T1000 (cell line): ENCODE measurements around the gene IFTAP.
"Not testable (repeated sequence)": the region's sequence is repeated elsewhere in the genome, so short reads cannot be mapped to it uniquely, and the experiment has no call there.

ENCODE experiments used
- DNase-seq: peaks from one replicate; lab custom pipeline; 2025; ENCODE audit warnings: mixed read lengths; lab: John Stamatoyannopoulos, UW

IFTAP gene

GRCh38 chr11:36638556-36638955 is 44.3 kb downstream of the IFTAP start:
- no peak for DNase-seq

- no peak for DNase-seq
Measured at GRCh38 chr11:36657610-36658267, 63.4 kb downstream of the IFTAP start.

- not testable (repeated sequence) for DNase-seq
Measured at GRCh38 chr11:36661359-36661758, 67.1 kb downstream of the IFTAP start.

GRCh38 chr11:36672815-36673450 is 78.6 kb downstream of the IFTAP start:
- no peak for DNase-seq

GRCh38 chr11:36679547-36679946 is 85.2 kb downstream of the IFTAP start:
- DNase-seq: not testable (repeated sequence)

DNA sequence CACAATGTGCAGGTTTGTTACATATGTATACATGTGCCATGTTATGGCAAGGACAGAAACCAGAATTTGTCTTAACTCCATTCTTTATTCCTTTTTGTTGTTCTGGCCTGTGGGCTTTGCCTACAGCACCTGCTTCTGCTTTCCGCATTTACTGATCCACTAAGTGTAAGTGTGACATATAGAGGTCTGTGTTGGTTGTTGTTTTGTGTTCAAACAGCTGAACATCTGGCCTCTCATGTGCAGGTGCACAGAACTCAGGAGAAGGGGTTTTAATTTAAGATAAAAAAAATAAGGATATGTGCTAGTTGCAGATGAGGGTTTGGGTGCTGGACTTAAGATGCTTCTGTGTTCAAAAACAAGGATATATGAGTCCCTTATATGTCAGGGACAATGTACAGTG is 89.5 kb downstream of the IFTAP start:
- no peak for DNase-seq

- DNase-seq: no peak
Measured at GRCh38 chr11:36684840-36685801, 90.8 kb downstream of the IFTAP start.

GRCh38 chr11:36688132-36688531 is 93.8 kb downstream of the IFTAP start:
- no peak for DNase-seq

DNA sequence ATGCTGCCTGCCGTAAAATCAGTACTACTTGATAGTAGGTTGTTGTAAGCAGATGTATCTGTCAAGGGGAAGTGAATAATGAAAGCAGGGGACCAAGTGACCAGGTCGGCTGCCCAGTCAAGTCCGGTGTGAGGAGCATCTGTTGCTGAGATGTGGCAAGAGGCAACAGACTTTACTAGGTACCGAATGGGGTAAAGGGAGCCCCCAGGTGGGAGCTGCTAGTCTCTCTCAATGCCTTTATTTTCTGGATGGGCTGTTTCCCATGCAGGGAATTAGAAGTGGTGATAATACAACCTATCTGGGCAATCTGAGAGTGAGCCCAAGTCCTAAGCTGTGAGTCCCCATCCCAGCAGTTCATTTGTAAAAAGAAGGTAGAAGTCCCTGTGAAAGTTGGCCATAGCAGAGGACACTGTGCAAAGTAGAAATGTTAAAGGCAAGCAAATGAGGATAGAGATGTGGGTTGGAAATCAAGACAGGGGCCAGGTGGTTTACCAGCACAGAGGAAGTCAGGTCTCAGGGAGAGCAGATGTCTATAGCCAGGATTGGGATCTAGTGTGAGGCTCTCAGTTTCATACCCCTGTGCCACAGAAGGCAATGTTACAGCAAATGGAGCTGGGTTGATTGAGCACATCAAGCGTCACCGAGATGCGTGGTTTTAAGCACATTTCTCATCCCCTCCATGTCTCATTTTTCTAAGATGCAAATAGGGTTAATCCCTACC is 94.4 kb downstream of the IFTAP start:
- DNase-seq: no peak

- DNase-seq: no peak
Measured at GRCh38 chr11:36689442-36689841, 95.1 kb downstream of the IFTAP start.

DNA sequence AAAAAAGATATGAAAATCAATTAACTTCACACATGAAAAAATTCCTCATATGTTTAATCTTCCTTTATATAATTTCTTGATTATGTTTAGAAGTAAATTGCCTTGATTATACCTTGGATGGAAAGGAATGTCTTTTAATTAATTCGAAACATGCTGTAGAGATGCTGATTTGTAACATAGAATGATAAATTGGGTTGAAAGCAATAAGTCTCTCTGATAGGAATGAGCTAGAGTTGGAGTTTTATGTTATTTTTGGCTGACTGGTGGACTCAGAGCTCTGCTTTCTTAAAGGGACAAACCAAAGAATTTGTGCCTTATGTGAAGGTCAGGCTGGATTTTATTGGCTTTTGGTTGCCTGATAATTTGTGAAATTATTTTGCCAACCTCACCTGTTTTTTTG is 98.4 kb downstream of the IFTAP start:
- no peak for DNase-seq

DNA sequence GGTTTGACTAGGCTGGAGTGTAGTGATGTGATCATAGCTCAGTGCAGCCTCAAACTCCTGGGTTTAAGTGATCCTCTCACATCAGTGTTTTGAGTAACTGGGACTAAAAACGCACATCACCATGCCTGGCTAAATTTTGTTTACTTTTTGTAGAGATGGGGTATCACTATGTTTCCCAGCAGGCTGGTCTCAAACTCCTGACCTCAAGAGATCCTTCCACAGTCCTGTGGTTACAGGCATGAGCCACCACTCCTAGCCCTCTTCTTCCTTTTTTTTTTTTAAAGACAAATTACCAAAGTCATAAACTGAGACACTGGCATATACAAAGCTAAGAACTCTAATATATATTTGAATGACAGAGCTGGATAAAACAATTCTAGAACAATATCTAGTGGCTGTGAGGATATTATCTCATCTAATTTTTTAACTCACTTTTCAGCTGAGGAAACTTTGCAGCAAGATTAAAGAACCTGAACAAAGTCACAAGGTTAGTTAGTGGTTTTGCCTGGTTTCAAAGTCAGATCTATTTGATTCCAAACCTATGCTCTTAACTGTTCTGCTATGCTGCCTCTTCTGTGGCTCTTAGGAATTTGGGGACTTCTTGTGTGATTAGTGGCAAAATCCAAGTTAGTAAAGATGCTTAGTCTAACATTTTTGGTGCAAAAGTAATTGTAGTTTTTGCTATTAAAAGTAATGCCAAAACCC is 99.0 kb downstream of the IFTAP start:
- DNase-seq: no peak

- no peak for DNase-seq
Measured at GRCh38 chr11:36695111-36695510, 100.8 kb downstream of the IFTAP start.

DNA sequence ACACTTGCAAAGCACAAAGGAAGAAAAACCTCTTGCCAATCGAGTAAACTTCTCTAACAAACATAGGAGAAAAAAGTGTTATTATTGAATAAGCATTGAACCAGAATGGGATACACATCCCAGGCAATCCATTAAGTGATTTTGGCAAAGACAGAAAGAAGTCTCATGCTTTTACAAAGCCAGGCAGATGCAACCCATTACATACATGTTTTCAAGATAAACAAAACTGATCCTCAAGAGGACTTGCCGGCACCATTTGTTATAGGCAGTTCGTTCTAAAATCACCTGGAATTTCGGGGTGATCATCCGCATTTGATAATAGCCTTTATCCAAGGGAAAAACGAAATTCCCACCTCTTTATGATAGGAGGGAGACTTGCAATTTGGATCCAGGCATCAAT is 101.3 kb downstream of the IFTAP start:
- DNase-seq: no peak

GRCh38 chr11:36696550-36696949 is 102.2 kb downstream of the IFTAP start:
- no peak for DNase-seq

GRCh38 chr11:36699271-36699670 is 105.0 kb downstream of the IFTAP start:
- DNase-seq: no peak

DNA sequence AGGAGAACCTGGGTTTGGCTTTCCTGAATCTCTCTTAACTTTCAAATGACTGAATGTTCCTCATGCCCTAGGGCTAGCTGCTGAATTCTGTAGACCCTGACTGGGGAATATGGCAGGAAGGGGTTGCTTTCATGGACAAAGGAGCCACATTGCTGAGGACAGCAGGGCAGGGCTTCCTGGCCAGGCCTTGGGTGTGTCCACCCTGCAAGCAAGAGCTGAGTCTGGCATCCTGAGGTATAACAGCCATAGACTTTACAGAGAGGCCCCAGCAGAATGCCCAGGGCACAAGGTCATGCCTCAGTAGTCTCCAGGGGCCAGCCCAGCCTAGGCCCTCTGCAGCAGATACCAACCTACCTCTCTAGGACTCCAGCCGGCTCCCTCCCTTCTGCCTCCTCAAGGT is 105.9 kb downstream of the IFTAP start:
- DNase-seq: no peak

GRCh38 chr11:36702330-36703054 is 108.2 kb downstream of the IFTAP start:
- DNase-seq: peak; percentile 18

DNA sequence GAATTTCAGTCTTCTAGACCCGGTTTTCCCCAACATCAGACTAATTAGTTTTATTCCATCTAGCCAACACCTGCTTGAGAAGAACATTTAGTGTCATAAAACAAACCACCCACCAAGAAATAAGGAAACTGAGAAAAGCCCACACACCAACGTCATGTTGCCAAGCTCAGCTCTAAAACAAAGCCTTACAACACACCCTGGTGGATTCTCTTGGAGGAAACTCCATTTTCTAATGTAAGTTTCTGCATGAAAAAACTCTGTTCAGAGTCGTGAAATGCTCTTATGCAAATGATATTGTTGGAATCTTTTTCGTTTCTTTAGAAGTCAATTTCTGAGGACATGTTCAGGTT is 108.7 kb downstream of the IFTAP start:
- no peak for DNase-seq
